Immature natural killer cell (primary cell): ENCODE measurements around the gene TAAR8. TPM values are rescaled to one million over a fixed set of nuclear protein-coding genes. Genes with fewer than 3 reads are reported as not detected.

Experiments used
- polyA plus RNA-seq, 3 donors: library from polyadenylated mRNA; unstranded; fragments of 300-500 nt; fragmentation: Illumina TruSeq; gene quantifications; one replicate each; pipeline ENCODE4 v1.2.3, GENCODE V29; 2021

Gene TAAR8
- polyA plus RNA-seq, 3 donors from 2014 or later = not detected

Other genes with a start within 250 kb of the TAAR8 start
- not detected for gene MOXD1, start 151.2 kb upstream of the TAAR8 start, polyA plus RNA-seq
- 10 to 100 TPM; 25.5 to 37.2 (median 29.8) TPM for gene STX7, start 39.6 kb upstream of the TAAR8 start, polyA plus RNA-seq
- not detected for gene TAAR9, start 14.4 kb upstream of the TAAR8 start, polyA plus RNA-seq
- gene TAAR6, start 17.6 kb downstream of the TAAR8 start, polyA plus RNA-seq = not detected
- gene TAAR5, start 37.1 kb downstream of the TAAR8 start, polyA plus RNA-seq = not detected
- not detected for gene TAAR2, start 71.6 kb downstream of the TAAR8 start, polyA plus RNA-seq
- gene TAAR1, start 106.5 kb downstream of the TAAR8 start, polyA plus RNA-seq = not detected
- under 1 TPM in 1 of 3 donors, not detected in 2; 0.21 TPM for gene VNN1, start 161.4 kb downstream of the TAAR8 start, polyA plus RNA-seq
- gene VNN2, start 205.2 kb downstream of the TAAR8 start, polyA plus RNA-seq = 10 to 100 TPM; 46.8 to 63.6 (median 46.9) TPM
- 1 to 10 TPM; 4.1 to 6.0 (median 4.7) TPM for gene SLC18B1, start 246.0 kb downstream of the TAAR8 start, polyA plus RNA-seq